Measurements from ENCODE around the gene TSKS. TPM values are rescaled to one million over a fixed set of nuclear protein-coding genes. Genes with fewer than 3 reads are reported as not detected.

The TSKS gene
- total and polyA plus RNA-seq, 2 donors (not counting 1 experiment from before 2014, with no cell fraction given) = not detected

DNA sequence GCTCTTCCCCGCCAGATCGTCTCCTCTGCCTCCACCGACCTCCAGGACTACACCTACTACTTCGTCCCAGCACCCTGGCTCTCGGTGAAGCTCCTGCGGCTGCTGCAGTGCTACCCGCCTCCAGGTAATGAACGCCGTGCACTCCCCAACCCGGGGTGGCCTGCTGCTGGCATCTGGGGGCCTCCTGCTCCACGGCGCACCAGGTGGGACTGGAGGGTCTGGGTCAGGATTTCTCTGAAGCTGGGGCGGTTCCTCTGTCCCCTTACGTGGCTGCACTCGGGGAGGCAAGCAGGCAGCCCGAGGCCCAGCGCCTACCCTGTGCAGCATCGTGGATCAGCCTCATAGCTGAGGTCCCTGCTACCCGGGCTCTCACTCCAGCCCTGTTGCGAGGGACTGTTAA lies 32.5 kb upstream of the TSKS start:
- H2AFZ ChIP-seq (ENCODE audit: low read length) = no peak overlapping the region
- H3K27ac ChIP-seq (ENCODE audit: insufficient read depth, low read length) = no peak overlapping the region
- H3K9me3 ChIP-seq (ENCODE audit: control insufficient read depth, insufficient read depth, low read depth, low read length) = no peaks in the 10 kb centered on the region
- H4K20me1 ChIP-seq (ENCODE audit: control insufficient read depth, extremely low read depth, insufficient read depth, low read length) = no peaks in the 10 kb centered on the region
- no peaks in the 10 kb centered on the region for H3K27me3 ChIP-seq (ENCODE audit: control insufficient read depth, insufficient read depth, low read length)
- peaks cover 2% of the 10 kb centered on the region for H3K4me1 ChIP-seq (ENCODE audit: control insufficient read depth, extremely low read depth, insufficient read depth, low read length)
- no peak for DNase-seq (ENCODE audit: low read depth in 2 of 2)
- no peak overlapping the region for H3K4me2 ChIP-seq (ENCODE audit: extremely low read depth, insufficient read depth, low read length)
- TF ChIP-seq, protein P1, sequence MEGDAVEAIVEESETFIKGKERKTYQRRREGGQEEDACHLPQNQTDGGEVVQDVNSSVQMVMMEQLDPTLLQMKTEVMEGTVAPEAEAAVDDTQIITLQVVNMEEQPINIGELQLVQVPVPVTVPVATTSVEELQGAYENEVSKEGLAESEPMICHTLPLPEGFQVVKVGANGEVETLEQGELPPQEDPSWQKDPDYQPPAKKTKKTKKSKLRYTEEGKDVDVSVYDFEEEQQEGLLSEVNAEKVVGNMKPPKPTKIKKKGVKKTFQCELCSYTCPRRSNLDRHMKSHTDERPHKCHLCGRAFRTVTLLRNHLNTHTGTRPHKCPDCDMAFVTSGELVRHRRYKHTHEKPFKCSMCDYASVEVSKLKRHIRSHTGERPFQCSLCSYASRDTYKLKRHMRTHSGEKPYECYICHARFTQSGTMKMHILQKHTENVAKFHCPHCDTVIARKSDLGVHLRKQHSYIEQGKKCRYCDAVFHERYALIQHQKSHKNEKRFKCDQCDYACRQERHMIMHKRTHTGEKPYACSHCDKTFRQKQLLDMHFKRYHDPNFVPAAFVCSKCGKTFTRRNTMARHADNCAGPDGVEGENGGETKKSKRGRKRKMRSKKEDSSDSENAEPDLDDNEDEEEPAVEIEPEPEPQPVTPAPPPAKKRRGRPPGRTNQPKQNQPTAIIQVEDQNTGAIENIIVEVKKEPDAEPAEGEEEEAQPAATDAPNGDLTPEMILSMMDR (conservative IDR thresholded peaks at IDR 0.05 in 1 of 2, IDR thresholded peaks at IDR 0.05 in 1 of 2; ENCODE audit: low read depth in 1 of 2, low read length in 2 of 2) = no peak
- no peak for TF ChIP-seq EZH2 (IDR thresholded peaks at IDR 0.05; ENCODE audit: low read length, missing control alignments)
- H3K9ac ChIP-seq (ENCODE audit: insufficient read depth, low read length) = no peak overlapping the region
- no peak overlapping the region for H3K4me3 ChIP-seq (replicated peaks in 1 of 4; ENCODE audit: control extremely low read depth in 1 of 4, insufficient read depth in 1 of 4, low read depth in 3 of 4, low read length in 4 of 4)
- H3K79me2 ChIP-seq (ENCODE audit: control insufficient read depth, insufficient read depth, low read length) = no peaks in the 10 kb centered on the region
- H3K36me3 ChIP-seq (ENCODE audit: control insufficient read depth, insufficient read depth, low read length) = peaks cover 40% of the 10 kb centered on the region

DNA sequence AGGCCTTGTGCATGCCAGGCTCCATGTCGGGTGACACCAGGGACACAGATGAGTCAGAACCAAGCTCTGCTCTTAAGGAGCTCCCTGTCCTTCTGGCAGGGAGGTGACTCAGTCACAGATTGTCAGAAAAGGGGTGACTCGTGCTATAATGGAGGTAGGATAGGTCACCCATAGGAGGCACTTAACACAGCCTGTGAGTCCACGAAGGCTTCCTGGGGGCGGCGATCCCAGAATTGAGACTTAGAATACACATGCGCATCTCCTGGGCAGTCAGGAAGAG lies 30.4 kb upstream of the TSKS start:
- no peak for DNase-seq (ENCODE audit: low read depth in 2 of 2)
- H3K9ac ChIP-seq (ENCODE audit: insufficient read depth, low read length) = no peak overlapping the region
- H3K27ac ChIP-seq (ENCODE audit: insufficient read depth, low read length) = no peak overlapping the region
- no peaks in the 10 kb centered on the region for H3K27me3 ChIP-seq (ENCODE audit: control insufficient read depth, insufficient read depth, low read length)
- no peak overlapping the region for H3K4me3 ChIP-seq (replicated peaks in 1 of 4; ENCODE audit: control extremely low read depth in 1 of 4, insufficient read depth in 1 of 4, low read depth in 3 of 4, low read length in 4 of 4)
- no peaks in the 10 kb centered on the region for H3K9me3 ChIP-seq (ENCODE audit: control insufficient read depth, insufficient read depth, low read depth, low read length)
- peaks cover 2% of the 10 kb centered on the region for H3K4me1 ChIP-seq (ENCODE audit: control insufficient read depth, extremely low read depth, insufficient read depth, low read length)
- no peak for TF ChIP-seq EZH2 (IDR thresholded peaks at IDR 0.05; ENCODE audit: low read length, missing control alignments)
- TF ChIP-seq, protein P1 (conservative IDR thresholded peaks at IDR 0.05 in 1 of 2, IDR thresholded peaks at IDR 0.05 in 1 of 2; ENCODE audit: low read depth in 1 of 2, low read length in 2 of 2) = no peak
- peaks cover 33% of the 10 kb centered on the region for H3K36me3 ChIP-seq (ENCODE audit: control insufficient read depth, insufficient read depth, low read length)
- peaks cover 9% of the 10 kb centered on the region for H3K79me2 ChIP-seq (ENCODE audit: control insufficient read depth, insufficient read depth, low read length)
- H2AFZ ChIP-seq (ENCODE audit: low read length) = no peak overlapping the region
- no peak overlapping the region for H3K4me2 ChIP-seq (ENCODE audit: extremely low read depth, insufficient read depth, low read length)
- no peaks in the 10 kb centered on the region for H4K20me1 ChIP-seq (ENCODE audit: control insufficient read depth, extremely low read depth, insufficient read depth, low read length)

DNA sequence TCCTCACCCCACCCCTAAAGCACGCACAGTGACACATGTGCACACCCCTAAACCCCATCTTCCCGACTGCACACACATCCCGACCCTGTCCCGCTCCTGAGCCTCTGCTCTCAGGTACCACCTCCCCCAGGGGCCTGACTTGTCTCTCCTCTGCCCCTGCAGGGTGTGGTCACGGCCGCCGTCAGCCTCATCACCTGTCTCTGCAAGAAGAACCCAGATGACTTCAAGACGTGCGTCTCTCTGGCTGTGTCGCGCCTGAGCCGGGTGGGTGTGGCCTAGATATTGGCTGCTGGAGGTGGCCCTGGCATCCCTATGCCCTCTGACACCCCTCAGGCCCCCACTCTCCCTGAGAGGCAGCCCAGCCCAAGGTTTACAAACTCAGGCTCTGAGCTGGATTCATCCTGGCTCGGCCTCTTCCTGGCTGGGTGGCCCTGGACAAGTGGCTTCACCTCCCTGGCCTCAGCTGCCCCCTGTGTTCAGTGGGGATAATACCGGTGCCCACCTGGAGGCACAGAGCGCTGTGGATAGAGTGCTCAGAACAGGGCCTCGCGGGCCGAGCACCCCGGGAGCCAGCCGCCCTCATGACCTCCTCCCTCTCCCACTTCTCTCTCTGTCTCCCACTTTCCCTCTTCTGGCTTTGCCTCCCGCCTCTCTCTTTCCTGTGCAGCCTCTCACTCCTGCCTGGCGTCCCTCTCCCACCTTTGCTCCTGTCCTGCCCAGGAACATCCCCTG lies 29.9 kb upstream of the TSKS start:
- H2AFZ ChIP-seq (ENCODE audit: low read length) = no peak overlapping the region
- no peaks in the 10 kb centered on the region for H3K27me3 ChIP-seq (ENCODE audit: control insufficient read depth, insufficient read depth, low read length)
- no peaks in the 10 kb centered on the region for H3K9me3 ChIP-seq (ENCODE audit: control insufficient read depth, insufficient read depth, low read depth, low read length)
- H3K79me2 ChIP-seq (ENCODE audit: control insufficient read depth, insufficient read depth, low read length) = peaks cover 12% of the 10 kb centered on the region
- TF ChIP-seq, protein P1 (conservative IDR thresholded peaks at IDR 0.05 in 1 of 2, IDR thresholded peaks at IDR 0.05 in 1 of 2; ENCODE audit: low read depth in 1 of 2, low read length in 2 of 2) = no peak
- no peak overlapping the region for H3K9ac ChIP-seq (ENCODE audit: insufficient read depth, low read length)
- H4K20me1 ChIP-seq (ENCODE audit: control insufficient read depth, extremely low read depth, insufficient read depth, low read length) = no peaks in the 10 kb centered on the region
- peaks cover 33% of the 10 kb centered on the region for H3K36me3 ChIP-seq (ENCODE audit: control insufficient read depth, insufficient read depth, low read length)
- no peak overlapping the region for H3K4me2 ChIP-seq (ENCODE audit: extremely low read depth, insufficient read depth, low read length)
- DNase-seq (ENCODE audit: low read depth in 2 of 2) = no peak
- peaks cover 2% of the 10 kb centered on the region for H3K4me1 ChIP-seq (ENCODE audit: control insufficient read depth, extremely low read depth, insufficient read depth, low read length)
- no peak overlapping the region for H3K27ac ChIP-seq (ENCODE audit: insufficient read depth, low read length)
- H3K4me3 ChIP-seq (replicated peaks in 1 of 4; ENCODE audit: control extremely low read depth in 1 of 4, insufficient read depth in 1 of 4, low read depth in 3 of 4, low read length in 4 of 4) = no peak overlapping the region

Measured in fibroblast of lung (primary cell).